RWPE1 (cell line): ENCODE results near the gene PTGES3L.
"Not testable (repeated sequence)": the region's sequence is repeated elsewhere in the genome, so short reads cannot be mapped to it uniquely, and the experiment has no call there.

Source experiments
- CTCF ChIA-PET: fragments of 350-600 bp; sonication (Branson Sonifier 250); formaldehyde crosslinking; extraction: SDS; loops from one replicate; lab custom pipeline; 2021; lab: Yijun Ruan, JAX
- POLR2A ChIA-PET: fragments of 400-600 bp; formaldehyde crosslinking; extraction: SDS; loops from one replicate; lab custom pipeline; 2020; ENCODE audit warnings: antibody characterized with exemption; ENCODE audit not compliant: low non-redundant PET; lab: Yijun Ruan, JAX
- DNase-seq: peaks from one replicate; pipeline ENCODE4 v3.0.0; 2012; ENCODE audit warnings: low spot score
- H3K27ac ChIP-seq: fragments of 450-650 bp; 2 replicates; pipeline ENCODE4 v1.5.1; 2017
- TF ChIP-seq, protein P1 (sequence below): fragments of 450-650 bp; conservative IDR thresholded peaks from 2 replicates; pipeline ENCODE4 v1.5.1; 2017; ENCODE audit warnings: low read depth, mild to moderate bottlenecking

The PTGES3L gene

GRCh38 chr17:42946812-42947211 lies 33.1 kb downstream of the PTGES3L start:
- ChIA-PET CTCF (no interaction called here), POLR2A (interaction anchor here (0.6 kb wide), 1 partner anchor 207 kb away, joined by 3 read pairs; no protein-coding TSS in a partner anchor)
- TF ChIP-seq, protein P1, sequence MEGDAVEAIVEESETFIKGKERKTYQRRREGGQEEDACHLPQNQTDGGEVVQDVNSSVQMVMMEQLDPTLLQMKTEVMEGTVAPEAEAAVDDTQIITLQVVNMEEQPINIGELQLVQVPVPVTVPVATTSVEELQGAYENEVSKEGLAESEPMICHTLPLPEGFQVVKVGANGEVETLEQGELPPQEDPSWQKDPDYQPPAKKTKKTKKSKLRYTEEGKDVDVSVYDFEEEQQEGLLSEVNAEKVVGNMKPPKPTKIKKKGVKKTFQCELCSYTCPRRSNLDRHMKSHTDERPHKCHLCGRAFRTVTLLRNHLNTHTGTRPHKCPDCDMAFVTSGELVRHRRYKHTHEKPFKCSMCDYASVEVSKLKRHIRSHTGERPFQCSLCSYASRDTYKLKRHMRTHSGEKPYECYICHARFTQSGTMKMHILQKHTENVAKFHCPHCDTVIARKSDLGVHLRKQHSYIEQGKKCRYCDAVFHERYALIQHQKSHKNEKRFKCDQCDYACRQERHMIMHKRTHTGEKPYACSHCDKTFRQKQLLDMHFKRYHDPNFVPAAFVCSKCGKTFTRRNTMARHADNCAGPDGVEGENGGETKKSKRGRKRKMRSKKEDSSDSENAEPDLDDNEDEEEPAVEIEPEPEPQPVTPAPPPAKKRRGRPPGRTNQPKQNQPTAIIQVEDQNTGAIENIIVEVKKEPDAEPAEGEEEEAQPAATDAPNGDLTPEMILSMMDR: no peak
- no peak for DNase-seq
- no peak overlapping the region for H3K27ac ChIP-seq

GRCh38 chr17:42944211-42944610 lies 35.7 kb downstream of the PTGES3L start:
- TF ChIP-seq, protein P1: no peak
- no peak overlapping the region for H3K27ac ChIP-seq
- POLR2A ChIA-PET: no interaction called here
- no peak for DNase-seq
- CTCF ChIA-PET: no interaction called here

- peak; percentile 57 for DNase-seq
- TF ChIP-seq, protein P1: peak; percentile 69
- ChIA-PET CTCF (interaction anchor here (0.6 to 3.3 kb wide), 8 partner anchors 32 to 451 kb away, joined by 3 to 12 read pairs (median 3); partner anchors contain the start of genes AOC2 and BECN1), POLR2A (interaction anchor here (0.6 kb wide), 2 partner anchors 216 to 834 kb away, joined by 3 read pairs; no protein-coding TSS in a partner anchor)
- H3K27ac ChIP-seq: no peak overlapping the region
These were observed 41.9 kb downstream of the PTGES3L start for GRCh38 chr17:42937712-42938596.

GRCh38 chr17:42929497-42929844 lies 50.4 kb downstream of the PTGES3L start:
- no peak overlapping the region for H3K27ac ChIP-seq
- TF ChIP-seq, protein P1: no peak
- no peak for DNase-seq
- POLR2A ChIA-PET: no interaction called here
- CTCF ChIA-PET: no interaction called here

- H3K27ac ChIP-seq: no peak overlapping the region
- ChIA-PET POLR2A (no interaction called here), CTCF (interaction anchor here (0.6 kb wide), 1 partner anchor 23 kb away, joined by 5 read pairs; no protein-coding TSS in a partner anchor)
- TF ChIP-seq, protein P1: peak; percentile 23
- peak; percentile 46 for DNase-seq
These were observed 51.0 kb downstream of the PTGES3L start for GRCh38 chr17:42928714-42929496.

GRCh38 chr17:42924891-42925290 lies 55.0 kb downstream of the PTGES3L start:
- POLR2A ChIA-PET: no interaction called here
- DNase-seq: no peak
- H3K27ac ChIP-seq: no peak overlapping the region
- TF ChIP-seq, protein P1: no peak
- CTCF ChIA-PET: interaction anchor here (1.2 kb wide), 1 partner anchor 81 kb away, joined by 4 read pairs; no protein-coding TSS in a partner anchor

- H3K27ac ChIP-seq, POLR2A ChIA-PET, CTCF ChIA-PET, DNase-seq: not testable (repeated sequence)
These were observed 56.4 kb downstream of the PTGES3L start for GRCh38 chr17:42923472-42923871.
